GM12878 (cell line): ENCODE measurements around the gene KDM4D. TPM values are rescaled to one million over a fixed set of nuclear protein-coding genes. Genes with fewer than 3 reads are reported as not detected.
"Not testable (repeated sequence)": the region's sequence is repeated elsewhere in the genome, so short reads cannot be mapped to it uniquely, and the experiment has no call there.

Source experiments
- ATAC-seq: fragments of 200-7000 bp; cut with Tn5 transposase; 3 replicates; pipeline ENCODE4 v1.9.1; 2020; ENCODE audit warnings: mild to moderate bottlenecking, moderate library complexity
- BruUV-seq: library from RNA; stranded (reverse); fragments of 400-500 nt; replicated peaks from 2 replicates; lab custom pipeline; 2021; lab: Mats Ljungman, UMichigan
- CTCF ChIA-PET: fragments of 300-600 bp; sonication (Branson Sonifier 250); formaldehyde crosslinking; extraction: SDS; loops from one replicate; lab custom pipeline; 2021; ENCODE audit warnings: inconsistent platforms; lab: Yijun Ruan, JAX
- POLR2A ChIA-PET: fragments of 350-600 bp; formaldehyde crosslinking; extraction: SDS; loops from one replicate; lab custom pipeline; 2021; ENCODE audit warnings: inconsistent platforms; lab: Charles Lee
- RAD21 ChIA-PET: fragments of 300-600 bp; sonication (Branson Sonifier 250); formaldehyde crosslinking; loops from one replicate; lab custom pipeline; 2023; ENCODE audit warnings: antibody characterized with exemption; ENCODE audit not compliant: unreplicated experiment; lab: Charles Lee
- SMC1A ChIA-PET: fragments of 300-600 bp; sonication (Branson Sonifier 250); formaldehyde crosslinking; loops from one replicate; lab custom pipeline; 2023; ENCODE audit not compliant: unreplicated experiment, uncharacterized antibody; lab: Charles Lee
- DNase-seq: peaks from one replicate; pipeline ENCODE4 v3.0.0-alpha.2; 2011; ENCODE audit warnings: low read depth, low spot score
- FAIRE-seq: peaks from 3 replicates; lab custom pipeline; 2011; peaks lifted over from hg19 to GRCh38; lab: Jason Lieb, UNC
- H2AFZ ChIP-seq: 2 replicates; pipeline ENCODE4 v1.6.0; 2011; ENCODE audit warnings: low read depth, low read length, control low read depth; ENCODE audit not compliant: control insufficient read depth
- H3K27ac ChIP-seq: 2 replicates; pipeline ENCODE4 v1.5.1; 2011; ENCODE audit warnings: control low read depth; ENCODE audit not compliant: control insufficient read depth, insufficient read depth
- H3K27me3 ChIP-seq, 2 experiments: replicated peaks in 1 of 2; 2 replicates each; pipeline versions ENCODE4 v1.6.0 to v1.6.1; 2011; ENCODE audit warnings: low read length in 1 of 2; ENCODE audit not compliant: control insufficient read depth in 2 of 2, insufficient read depth in 2 of 2
- H3K36me3 ChIP-seq, 2 experiments: 2 replicates each; pipeline ENCODE4 v1.5.1; 2011; ENCODE audit warnings: low read length in 1 of 2; ENCODE audit not compliant: control insufficient read depth in 2 of 2, insufficient read depth in 2 of 2
- H3K4me1 ChIP-seq: 2 replicates; pipeline ENCODE4 v1.6.1; 2011; ENCODE audit warnings: mild to moderate bottlenecking, low read length, moderate library complexity, mixed read lengths; ENCODE audit not compliant: control insufficient read depth, insufficient read depth
- H3K4me2 ChIP-seq: 2 replicates; pipeline ENCODE4 v1.6.0; 2011; ENCODE audit warnings: control low read depth; ENCODE audit not compliant: control insufficient read depth, insufficient read depth
- H3K4me3 ChIP-seq: fragments of 200-600 bp; sonication (generic); 2 replicates; pipeline ENCODE4 v1.5.1; 2016
- H3K79me2 ChIP-seq: 2 replicates; pipeline ENCODE4 v1.6.0; 2011; ENCODE audit warnings: low read length; ENCODE audit not compliant: control insufficient read depth, insufficient read depth
- H3K9ac ChIP-seq: 2 replicates; pipeline ENCODE4 v1.8.0; 2011; ENCODE audit warnings: low read length, control low read depth, mixed read lengths; ENCODE audit not compliant: control insufficient read depth, insufficient read depth
- H3K9me3 ChIP-seq: replicated peaks from 3 replicates; pipeline ENCODE4 v1.5.1; 2011; ENCODE audit warnings: mild to moderate bottlenecking, low read length; ENCODE audit not compliant: control insufficient read depth, insufficient read depth
- H4K20me1 ChIP-seq: 2 replicates; pipeline ENCODE4 v1.6.0; 2011; ENCODE audit not compliant: control insufficient read depth, insufficient read depth
- CBX5 ChIP-seq: sonication (generic); IDR thresholded peaks from 2 replicates; pipeline ENCODE4 v1.6.1; 2016; ENCODE audit warnings: low read depth, moderate library complexity, mild to moderate bottlenecking, inconsistent platforms
- CEBPB ChIP-seq, 2 experiments: fragments of 150-350 bp in 1 of 2; IDR thresholded peaks; 2 replicates each; pipeline ENCODE4 v1.6.1; 2012 to 2014; ENCODE audit warnings: low read depth in 2 of 2, low read length in 2 of 2, borderline replicate concordance in 1 of 2, inconsistent platforms in 1 of 2
- CREB1 ChIP-seq: IDR thresholded peaks from 2 replicates; pipeline ENCODE4 v1.6.1; 2012; ENCODE audit warnings: low read depth, mild to moderate bottlenecking, inconsistent platforms
- HDAC2 ChIP-seq: fragments of 200-600 bp; sonication (generic); IDR thresholded peaks from 2 replicates; pipeline ENCODE4 v1.6.1; 2017
- IRF3 ChIP-seq: fragments of 450-650 bp; IDR thresholded peaks from 2 replicates; pipeline ENCODE4 v1.6.1; 2014; ENCODE audit warnings: mild to moderate bottlenecking
- PAX8 ChIP-seq: fragments of 450-650 bp; IDR thresholded peaks from 2 replicates; pipeline ENCODE4 v1.6.1; 2017; ENCODE audit warnings: mild to moderate bottlenecking, moderate library complexity
- SIX5 ChIP-seq: IDR thresholded peaks from 2 replicates; pipeline ENCODE4 v1.6.1; 2011; ENCODE audit warnings: mild to moderate bottlenecking, low read depth, low read length, moderate library complexity; ENCODE audit not compliant: severe bottlenecking
- STAT3 ChIP-seq: IDR thresholded peaks from 2 replicates; pipeline ENCODE4 v1.6.1; 2011; ENCODE audit warnings: low read depth, low read length, improper control_type of control experiment
- TCF12 ChIP-seq: IDR thresholded peaks from 2 replicates; pipeline ENCODE4 v1.6.1; 2011; ENCODE audit warnings: low read depth, mild to moderate bottlenecking, low read length
- ZNF274 ChIP-seq: IDR thresholded peaks from one replicate; pipeline ENCODE4 v1.8.0; 2011; ENCODE audit not compliant: insufficient read length, insufficient read depth
- ZNF384 ChIP-seq: IDR thresholded peaks from 2 replicates; pipeline ENCODE4 v1.6.1; 2012; ENCODE audit warnings: low read depth, mild to moderate bottlenecking, low read length, improper control_type of control experiment, borderline replicate concordance
- WGBS: methylation state at CpG from one replicate; pipeline ENCODE4 v1.1.6; 2016; ENCODE audit warnings: low lambda C conversion rate; ENCODE audit not compliant: insufficient replicate concordance, insufficient coverage; ENCODE audit errors: missing lambda C conversion rate; 5-methylcytosine and 5-hydroxymethylcytosine counted together
- in situ Hi-C: fragments of 300-500 bp; cut with MboI; formaldehyde crosslinking; loops from 9 replicates; pipeline ENCODE4 v1.14.3; 2018; ENCODE audit warnings: mixed read lengths
- intact Hi-C: fragments of 100-400 bp; cut with micrococcal nuclease; formaldehyde crosslinking; loops from one replicate; pipeline ENCODE4 v1.14.2; 2022; ENCODE audit not compliant: unreplicated experiment
- polyA plus RNA-seq, 11 experiments: library from polyadenylated mRNA; depleted of rRNA in 4 of 11; unstranded in 6 of 11; stranded (reverse) in 5 of 11; fragments of >200 nt; fragmentation: Nextera tagmentation in 4 of 11; fragmentation: Illumina TruSeq in 1 of 11; extraction: Ambion mirVana in 4 of 11; extraction: Trizol in 1 of 11; gene quantifications; 1 replicate in 1 of 11; 2 replicates in 10 of 11; pipeline versions ENCODE4 v1.2.1 to v1.2.3, GENCODE V29; 2011 to 2016; ENCODE audit warnings: inconsistent platforms in 2 of 11, missing spikeins in 2 of 11, low read depth in 1 of 11
- total RNA-seq, 4 experiments: library from RNA; depleted of rRNA in 3 of 4; stranded (reverse); fragments of >200 nt in 3 of 4; fragmentation: Illumina TruSeq in 1 of 4; extraction: Trizol in 1 of 4; gene quantifications; 2 replicates each; pipeline versions ENCODE4 v1.2.1 to v1.2.3, GENCODE V29; 2013 to 2021

KDM4D gene
- total and polyA plus RNA-seq, 10 of the 15 experiments (the other 5 are each of a cell fraction or from before 2014, with no cell fraction given), result 0.63 to 2.6 (median 1.3) TPM

GRCh38 chr11:95033051-95033450 is 59.5 kb downstream of the KDM4D start (continued):
- TF ChIP-seq IRF3 (no peak), SIX5 (no peak), ZNF274 (no peak), CEBPB (IDR thresholded peaks at IDR 0.05; ENCODE audit: borderline replicate concordance in 1 of 2, low read depth in 2 of 2, low read length in 2 of 2) (no peak), CREB1 (no peak), TCF12 (no peak), PAX8 (no peak), STAT3 (no peak), ZNF384 (no peak)

- ChIA-PET RAD21 (interaction anchor here (1.3 kb wide), 1 partner anchor 32 kb away, joined by 3 read pairs; no protein-coding TSS in a partner anchor), CTCF (no interaction called here), SMC1A (interaction anchor here (0.5 to 0.7 kb wide), 2 partner anchors 29 to 94 kb away, joined by 3 read pairs; no protein-coding TSS in a partner anchor), POLR2A (interaction anchor here (0.6 kb wide), 1 partner anchor 30 kb away, joined by 3 read pairs; no protein-coding TSS in a partner anchor)
- Histone ChIP-seq H3K79me2 (no peaks in the 10 kb centered on the region), H3K27ac (no peak overlapping the region), H3K4me2 (no peak overlapping the region), H2AFZ (no peak overlapping the region), H3K27me3 (no peaks in the 10 kb centered on the region; a peak in 1 of 4 replicates), H3K4me1 (no peaks in the 10 kb centered on the region), H3K9ac (no peak overlapping the region), H3K36me3 (no peaks in the 10 kb centered on the region), H3K9me3 (no peaks in the 10 kb centered on the region), H4K20me1 (no peaks in the 10 kb centered on the region), H3K4me3 (no peak overlapping the region)
- intact Hi-C loops (no loop called here), in situ Hi-C loops (no loop called here)
- DNase-seq (no peak), ATAC-seq (no peak), FAIRE-seq (no peak)
- no peak for TF ChIP-seq CBX5
- TF ChIP-seq HDAC2, result no peak
- BruUV-seq, result no TSS peak
- WGBS, result 3% methylated on average over 2 of the region's 2 CpGs
Observed at GRCh38 chr11:95035316-95035715, 61.8 kb downstream of the KDM4D start.

- CTCF ChIA-PET, H2AFZ ChIP-seq: not testable (repeated sequence)
- whole genome bisulfite sequencing, result 63% methylated on average over 69 of the region's 71 CpGs
Observed at GRCh38 chr11:95037356-95038035, 64.0 kb downstream of the KDM4D start.

More at GRCh38 chr11:95037356-95038035, 64.0 kb downstream of the KDM4D start:
- H3K36me3 ChIP-seq, FAIRE-seq, H3K27me3 ChIP-seq, BruUV-seq, RAD21 ChIA-PET, H4K20me1 ChIP-seq, H3K4me1 ChIP-seq, intact Hi-C loops, H3K4me2 ChIP-seq, H3K9ac ChIP-seq, H3K27ac ChIP-seq, H3K4me3 ChIP-seq, H3K9me3 ChIP-seq, SMC1A ChIA-PET, H3K79me2 ChIP-seq, POLR2A ChIA-PET, in situ Hi-C loops, DNase-seq: not testable (repeated sequence)
- ATAC-seq, result peak; percentile 21; the same call in 1 of the 3 replicates
